Measurements from ENCODE around the gene OR1F1.

The OR1F1 gene

GRCh38 chr16:3150346-3151218 lies 37.4 kb upstream of the OR1F1 start:
- H3K4me3 ChIP-seq (ENCODE audit: low read depth, low read length): peak overlapping the region; percentile 67
- no peak for TF ChIP-seq CTCF (IDR thresholded peaks at IDR 0.05; ENCODE audit: low read depth, low read length, missing control alignments)
- in situ Hi-C loops (cut with HindIII; ENCODE audit: low sequenced_read_pairs): loop anchor here (5.0 kb wide), 1 partner anchor 83 kb away; the partner anchor contains the start of gene IL32
- DNase-seq (ENCODE audit: low read depth): peak; percentile 88

- no peak for DNase-seq (ENCODE audit: low read depth)
- in situ Hi-C loops (cut with HindIII; ENCODE audit: low sequenced_read_pairs): loop anchor here (5.0 kb wide), 1 partner anchor 85 kb away; the partner anchor contains the start of gene IL32
- TF ChIP-seq CTCF (IDR thresholded peaks at IDR 0.05; ENCODE audit: low read depth, low read length, missing control alignments): no peak
- peak overlapping the region; percentile 47 for H3K4me3 ChIP-seq (ENCODE audit: low read depth, low read length)
Measured at GRCh38 chr16:3152027-3152276, 36.1 kb upstream of the OR1F1 start.

- peak overlapping the region; percentile 47 for H3K4me3 ChIP-seq (ENCODE audit: low read depth, low read length)
- in situ Hi-C loops (cut with HindIII; ENCODE audit: low sequenced_read_pairs): loop anchor here (5.0 kb wide), 1 partner anchor 85 kb away; the partner anchor contains the start of gene IL32
- peak; percentile 42 for TF ChIP-seq CTCF (IDR thresholded peaks at IDR 0.05; ENCODE audit: low read depth, low read length, missing control alignments)
- DNase-seq (ENCODE audit: low read depth): peak; percentile 71
Measured at GRCh38 chr16:3152277-3152990, 35.6 kb upstream of the OR1F1 start.

- no peak for TF ChIP-seq CTCF (IDR thresholded peaks at IDR 0.05; ENCODE audit: low read depth, low read length, missing control alignments)
- no peak overlapping the region for H3K4me3 ChIP-seq (ENCODE audit: low read depth, low read length)
- in situ Hi-C loops (cut with HindIII; ENCODE audit: low sequenced_read_pairs): loop anchor here (5.0 kb wide), 1 partner anchor 86 kb away; the partner anchor contains the start of gene IL32
- no peak for DNase-seq (ENCODE audit: low read depth)
Measured at GRCh38 chr16:3152991-3153368, 35.0 kb upstream of the OR1F1 start.

- H3K4me3 ChIP-seq (ENCODE audit: low read depth, low read length): no peak overlapping the region
- no peak for TF ChIP-seq CTCF (IDR thresholded peaks at IDR 0.05; ENCODE audit: low read depth, low read length, missing control alignments)
- in situ Hi-C loops (cut with HindIII; ENCODE audit: low sequenced_read_pairs): no loop called here
- no peak for DNase-seq (ENCODE audit: low read depth)
Measured at GRCh38 chr16:3155181-3155580, 32.8 kb upstream of the OR1F1 start.

GRCh38 chr16:3155972-3156371 lies 32.0 kb upstream of the OR1F1 start:
- no peak for TF ChIP-seq CTCF (IDR thresholded peaks at IDR 0.05; ENCODE audit: low read depth, low read length, missing control alignments)
- DNase-seq (ENCODE audit: low read depth): no peak
- H3K4me3 ChIP-seq (ENCODE audit: low read depth, low read length): no peak overlapping the region
- in situ Hi-C loops (cut with HindIII; ENCODE audit: low sequenced_read_pairs): no loop called here

Measured in astrocyte of the cerebellum (primary cell).